Uterus (tissue), 2 donors: Measurements from ENCODE around the gene FAM200C.

ENCODE experiments used
- POLR2A ChIP-seq, 2 donors: fragments of 450-650 bp; IDR thresholded peaks; one replicate each; pipeline ENCODE4 v1.6.1; 2016; ENCODE audit warnings: antibody characterized with exemption in 2 of 2, mild to moderate bottlenecking in 1 of 2, moderate library complexity in 1 of 2
- TF ChIP-seq, protein P1 (sequence below), 4 experiments: fragments of 200-600 bp in 2 of 4; fragments of 450-650 bp in 2 of 4; sonication (generic) in 2 of 4; IDR thresholded peaks; one replicate each; pipeline ENCODE4 v1.5.1; 2016 to 2019; ENCODE audit warnings: antibody characterized with exemption in 4 of 4, mild to moderate bottlenecking in 2 of 4, moderate library complexity in 1 of 4

DNA sequence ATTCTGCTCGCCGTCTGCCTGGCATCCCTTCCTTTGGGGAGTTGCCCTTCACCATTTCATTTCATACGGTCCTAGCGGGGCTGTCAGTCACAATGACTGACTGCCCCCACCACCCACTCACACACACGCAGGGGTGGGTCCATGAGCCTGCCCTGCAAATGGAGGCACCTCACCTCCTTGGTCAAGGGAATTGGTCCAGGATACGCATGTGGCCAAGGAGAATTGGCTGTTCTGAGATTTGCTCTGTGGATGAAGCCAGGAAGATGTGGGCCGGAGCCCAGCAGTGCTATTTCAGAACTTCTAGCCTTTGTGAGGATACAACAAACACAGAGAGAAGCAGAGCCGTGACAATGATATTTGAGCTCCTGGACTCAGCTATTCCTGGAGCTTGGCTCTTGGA is 46.5 kb downstream of the FAM200C start:
- TF ChIP-seq POLR2A (IDR thresholded peaks at IDR 0.05) = no peak
- TF ChIP-seq, protein P1, sequence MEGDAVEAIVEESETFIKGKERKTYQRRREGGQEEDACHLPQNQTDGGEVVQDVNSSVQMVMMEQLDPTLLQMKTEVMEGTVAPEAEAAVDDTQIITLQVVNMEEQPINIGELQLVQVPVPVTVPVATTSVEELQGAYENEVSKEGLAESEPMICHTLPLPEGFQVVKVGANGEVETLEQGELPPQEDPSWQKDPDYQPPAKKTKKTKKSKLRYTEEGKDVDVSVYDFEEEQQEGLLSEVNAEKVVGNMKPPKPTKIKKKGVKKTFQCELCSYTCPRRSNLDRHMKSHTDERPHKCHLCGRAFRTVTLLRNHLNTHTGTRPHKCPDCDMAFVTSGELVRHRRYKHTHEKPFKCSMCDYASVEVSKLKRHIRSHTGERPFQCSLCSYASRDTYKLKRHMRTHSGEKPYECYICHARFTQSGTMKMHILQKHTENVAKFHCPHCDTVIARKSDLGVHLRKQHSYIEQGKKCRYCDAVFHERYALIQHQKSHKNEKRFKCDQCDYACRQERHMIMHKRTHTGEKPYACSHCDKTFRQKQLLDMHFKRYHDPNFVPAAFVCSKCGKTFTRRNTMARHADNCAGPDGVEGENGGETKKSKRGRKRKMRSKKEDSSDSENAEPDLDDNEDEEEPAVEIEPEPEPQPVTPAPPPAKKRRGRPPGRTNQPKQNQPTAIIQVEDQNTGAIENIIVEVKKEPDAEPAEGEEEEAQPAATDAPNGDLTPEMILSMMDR (IDR thresholded peaks at IDR 0.05) = no peak
